ENCODE results near the gene MRPL41.
"Not testable (repeated sequence)": the region's sequence is repeated elsewhere in the genome, so short reads cannot be mapped to it uniquely, and the experiment has no call there.

The MRPL41 gene

GRCh38 chr9:137555179-137555578, 3.5 kb downstream of the MRPL41 start:
- TF ChIP-seq, protein P1, sequence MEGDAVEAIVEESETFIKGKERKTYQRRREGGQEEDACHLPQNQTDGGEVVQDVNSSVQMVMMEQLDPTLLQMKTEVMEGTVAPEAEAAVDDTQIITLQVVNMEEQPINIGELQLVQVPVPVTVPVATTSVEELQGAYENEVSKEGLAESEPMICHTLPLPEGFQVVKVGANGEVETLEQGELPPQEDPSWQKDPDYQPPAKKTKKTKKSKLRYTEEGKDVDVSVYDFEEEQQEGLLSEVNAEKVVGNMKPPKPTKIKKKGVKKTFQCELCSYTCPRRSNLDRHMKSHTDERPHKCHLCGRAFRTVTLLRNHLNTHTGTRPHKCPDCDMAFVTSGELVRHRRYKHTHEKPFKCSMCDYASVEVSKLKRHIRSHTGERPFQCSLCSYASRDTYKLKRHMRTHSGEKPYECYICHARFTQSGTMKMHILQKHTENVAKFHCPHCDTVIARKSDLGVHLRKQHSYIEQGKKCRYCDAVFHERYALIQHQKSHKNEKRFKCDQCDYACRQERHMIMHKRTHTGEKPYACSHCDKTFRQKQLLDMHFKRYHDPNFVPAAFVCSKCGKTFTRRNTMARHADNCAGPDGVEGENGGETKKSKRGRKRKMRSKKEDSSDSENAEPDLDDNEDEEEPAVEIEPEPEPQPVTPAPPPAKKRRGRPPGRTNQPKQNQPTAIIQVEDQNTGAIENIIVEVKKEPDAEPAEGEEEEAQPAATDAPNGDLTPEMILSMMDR (IDR thresholded peaks at IDR 0.05; ENCODE audit: low read depth, low read length, missing control alignments), result no peak
- DNase-seq (ENCODE audit: low read depth), result no peak
- H3K4me3 ChIP-seq (ENCODE audit: low read depth, low read length), result no peak overlapping the region
- in situ Hi-C loops (cut with HindIII; ENCODE audit: low sequenced_read_pairs), result no loop called here

DNA sequence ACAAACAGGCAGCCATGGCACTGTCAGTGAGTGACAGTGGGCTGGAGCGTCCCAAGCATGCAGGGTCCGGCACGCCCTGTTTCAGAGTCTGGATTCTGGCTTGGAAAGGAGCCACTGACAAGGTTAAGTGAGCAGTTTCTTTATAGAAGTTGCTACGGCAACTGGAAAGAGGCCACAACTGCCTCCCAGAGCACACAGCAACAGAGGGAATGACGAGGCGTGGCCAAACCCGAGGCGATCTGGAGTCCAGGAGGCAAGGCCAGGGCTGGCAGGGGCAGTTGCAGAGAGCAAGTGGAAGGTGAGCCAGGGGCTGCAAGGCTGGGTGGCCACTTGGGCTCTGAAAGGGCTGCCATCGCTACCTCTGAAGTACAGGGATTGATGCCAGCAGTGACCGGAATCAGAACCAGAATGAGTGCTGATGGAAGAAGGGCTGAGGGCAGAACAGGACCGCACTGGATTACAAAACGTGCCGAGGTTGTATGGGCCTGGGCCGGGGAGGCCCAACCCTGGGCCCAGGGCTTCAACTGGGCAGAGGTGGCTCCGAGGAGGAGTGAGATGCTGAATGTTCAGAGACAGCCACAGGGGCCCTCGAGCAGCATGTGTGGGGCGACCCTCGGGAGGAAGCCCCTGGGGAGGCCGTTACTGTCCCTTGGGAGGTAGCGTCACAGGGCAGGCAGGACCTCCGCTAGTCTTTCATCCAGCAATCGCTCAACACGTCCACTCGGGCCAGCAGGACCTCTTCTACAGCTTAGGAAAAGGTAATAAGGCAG, 4.6 kb downstream of the MRPL41 start:
- peak; percentile 27 for DNase-seq (ENCODE audit: low read depth)
- in situ Hi-C loops (cut with HindIII; ENCODE audit: low sequenced_read_pairs), result no loop called here
- TF ChIP-seq, protein P1 (IDR thresholded peaks at IDR 0.05; ENCODE audit: low read depth, low read length, missing control alignments), result no peak

DNA sequence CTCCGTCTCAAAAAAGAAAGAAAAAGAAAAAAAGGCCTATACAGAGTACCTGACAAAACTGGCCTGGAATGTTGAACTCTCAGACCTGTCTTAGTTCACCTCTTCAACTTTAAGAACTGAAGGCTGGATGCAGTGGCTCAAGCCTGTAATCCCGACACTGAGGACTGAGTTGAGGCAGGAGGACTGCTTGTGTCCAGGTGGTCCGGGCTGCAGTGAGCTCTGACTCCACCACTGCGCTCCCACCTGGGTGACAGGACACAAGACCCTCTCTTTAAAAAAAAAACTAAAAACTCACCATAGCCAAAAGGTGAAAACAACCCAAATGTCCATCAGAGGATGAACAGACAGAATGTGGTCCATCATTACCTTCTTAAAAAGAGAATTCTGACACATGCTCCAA, 6.4 kb downstream of the MRPL41 start:
- TF ChIP-seq, protein P1 (IDR thresholded peaks at IDR 0.05; ENCODE audit: low read depth, low read length, missing control alignments), result no peak
- no peak overlapping the region for H3K4me3 ChIP-seq (ENCODE audit: low read depth, low read length)
- in situ Hi-C loops (cut with HindIII; ENCODE audit: low sequenced_read_pairs), result no loop called here
- DNase-seq (ENCODE audit: low read depth), result no peak

More for the DNA sequence above, 4.6 kb downstream of the MRPL41 start:
- H3K4me3 ChIP-seq (ENCODE audit: low read depth, low read length), result no peak overlapping the region

DNA sequence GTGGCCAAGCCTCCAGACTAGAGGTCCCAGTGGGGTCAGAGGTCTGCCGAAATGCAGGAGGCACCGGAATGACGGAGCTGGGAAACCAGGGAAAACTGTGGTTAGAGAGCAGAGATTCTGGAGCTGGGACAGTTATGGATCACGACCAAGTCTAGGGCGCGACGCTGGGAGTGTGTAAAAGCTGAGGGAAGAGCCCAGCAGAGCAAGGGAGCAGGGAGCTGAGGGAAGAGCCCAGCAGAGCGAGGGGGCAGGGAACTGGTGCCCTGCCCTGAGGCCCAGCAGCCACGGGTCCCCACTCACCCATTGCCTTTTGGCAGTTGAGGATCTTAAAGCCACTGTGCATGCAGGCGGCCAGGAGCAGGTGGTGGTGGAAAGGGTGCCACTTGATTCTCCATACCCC, 12.5 kb downstream of the MRPL41 start:
- H3K4me3 ChIP-seq (ENCODE audit: low read depth, low read length), result no peak overlapping the region
- TF ChIP-seq, protein P1 (IDR thresholded peaks at IDR 0.05; ENCODE audit: low read depth, low read length, missing control alignments), result no peak
- DNase-seq (ENCODE audit: low read depth), result no peak
- in situ Hi-C loops (cut with HindIII; ENCODE audit: low sequenced_read_pairs), result no loop called here

- in situ Hi-C loops (cut with HindIII; ENCODE audit: low sequenced_read_pairs), result no loop called here
- TF ChIP-seq, protein P1 (IDR thresholded peaks at IDR 0.05; ENCODE audit: low read depth, low read length, missing control alignments), result no peak
- H3K4me3 ChIP-seq (ENCODE audit: low read depth, low read length), result no peak overlapping the region
- no peak for DNase-seq (ENCODE audit: low read depth)
These were observed 13.2 kb downstream of the MRPL41 start for GRCh38 chr9:137564817-137565411.

- H3K4me3 ChIP-seq (ENCODE audit: low read depth, low read length); in situ Hi-C loops (cut with HindIII; ENCODE audit: low sequenced_read_pairs); DNase-seq (ENCODE audit: low read depth): not testable (repeated sequence)
These were observed 16.8 kb downstream of the MRPL41 start for GRCh38 chr9:137568445-137568844.

GRCh38 chr9:137569609-137570203, 18.0 kb downstream of the MRPL41 start:
- DNase-seq (ENCODE audit: low read depth), result no peak
- in situ Hi-C loops (cut with HindIII; ENCODE audit: low sequenced_read_pairs), result no loop called here
- H3K4me3 ChIP-seq (ENCODE audit: low read depth, low read length), result no peak overlapping the region
- TF ChIP-seq, protein P1 (IDR thresholded peaks at IDR 0.05; ENCODE audit: low read depth, low read length, missing control alignments), result no peak
